SK-N-SH treated with all-trans-retinoic acid at 6 μM for 48 hours (cell line): ENCODE measurements around the gene TYRP1.

Source experiments
- ATAC-seq: fragments of 200-7000 bp; cut with Tn5 transposase; 3 replicates; pipeline ENCODE4 v1.9.1; 2020; ENCODE audit warnings: mild to moderate bottlenecking, moderate library complexity
- BACH2 ChIP-seq: fragments of 250-450 bp; sonication (Bioruptor Pico); IDR thresholded peaks from 2 replicates; pipeline ENCODE4 v1.9.0; 2021; ENCODE audit warnings: mild to moderate bottlenecking, borderline replicate concordance
- CSDC2 ChIP-seq: fragments of 250-450 bp; sonication (Bioruptor Pico); IDR thresholded peaks from 2 replicates; pipeline ENCODE4 v1.5.0; 2020; ENCODE audit warnings: mild to moderate bottlenecking, moderate library complexity
- ESRRG ChIP-seq: fragments of 250-450 bp; sonication (Bioruptor Pico); IDR thresholded peaks from 2 replicates; pipeline ENCODE4 v1.6.1; 2021; ENCODE audit warnings: mild to moderate bottlenecking
- GLIS3 ChIP-seq: fragments of 250-450 bp; sonication (Bioruptor Pico); IDR thresholded peaks from 2 replicates; pipeline ENCODE4 v1.5.0; 2020; ENCODE audit warnings: mild to moderate bottlenecking, moderate library complexity
- ISL1 ChIP-seq: fragments of 250-450 bp; sonication (Bioruptor Pico); IDR thresholded peaks from 2 replicates; pipeline ENCODE4 v2.1.2; 2022; ENCODE audit warnings: mild to moderate bottlenecking, moderate library complexity
- OSR1 ChIP-seq: fragments of 250-450 bp; sonication (Bioruptor Pico); IDR thresholded peaks from 2 replicates; pipeline ENCODE4 v1.8.0; 2022; ENCODE audit warnings: moderate library complexity, mild to moderate bottlenecking, inconsistent platforms
- PPARA ChIP-seq: fragments of 250-450 bp; sonication (Bioruptor Pico); IDR thresholded peaks from 2 replicates; pipeline ENCODE4 v1.5.0; 2020; ENCODE audit warnings: mild to moderate bottlenecking, borderline replicate concordance
- RARB ChIP-seq: fragments of 250-450 bp; sonication (Bioruptor Pico); IDR thresholded peaks from 2 replicates; pipeline ENCODE4 v1.8.0; 2021; ENCODE audit warnings: mild to moderate bottlenecking, moderate library complexity
- TCF4 ChIP-seq: fragments of 250-450 bp; sonication (Bioruptor Pico); IDR thresholded peaks from 2 replicates; pipeline ENCODE4 v1.8.0; 2021; ENCODE audit warnings: mild to moderate bottlenecking, moderate library complexity, borderline replicate concordance
- TOX ChIP-seq: fragments of 250-450 bp; sonication (Bioruptor Pico); IDR thresholded peaks from 2 replicates; pipeline ENCODE4 v1.8.0; 2021; ENCODE audit warnings: mild to moderate bottlenecking, moderate library complexity, borderline replicate concordance
- ZNF565 ChIP-seq: fragments of 450-650 bp; formaldehyde crosslinking; conservative IDR thresholded peaks from 2 replicates; pipeline ENCODE4 v1.5.0; 2020; ENCODE audit warnings: low read depth, mild to moderate bottlenecking, moderate library complexity
- ZNF8 ChIP-seq: fragments of 450-650 bp; formaldehyde crosslinking; IDR thresholded peaks from 2 replicates; pipeline ENCODE4 v1.5.0; 2020; ENCODE audit warnings: mild to moderate bottlenecking, moderate library complexity
- TF ChIP-seq, protein P1 (sequence below): fragments of 250-450 bp; sonication (Bioruptor Pico); IDR thresholded peaks from 2 replicates; pipeline ENCODE4 v1.5.0; 2020; ENCODE audit warnings: mild to moderate bottlenecking, moderate library complexity
- TF ChIP-seq, protein P2 (sequence below): fragments of 250-450 bp; sonication (Bioruptor Pico); IDR thresholded peaks from 2 replicates; pipeline ENCODE4 v1.8.0; 2021; ENCODE audit warnings: low read depth, mild to moderate bottlenecking, moderate library complexity, borderline replicate concordance
- TF ChIP-seq, protein P3 (sequence below): fragments of 250-450 bp; sonication (Bioruptor Pico); IDR thresholded peaks from 2 replicates; pipeline ENCODE4 v1.8.0; 2020; ENCODE audit warnings: mild to moderate bottlenecking, moderate library complexity, borderline replicate concordance
- TF ChIP-seq, protein P4 (sequence below): fragments of 250-450 bp; sonication (Bioruptor Pico); IDR thresholded peaks from 2 replicates; pipeline ENCODE4 v1.5.1; 2021; ENCODE audit warnings: mild to moderate bottlenecking, moderate library complexity

The TYRP1 gene

DNA sequence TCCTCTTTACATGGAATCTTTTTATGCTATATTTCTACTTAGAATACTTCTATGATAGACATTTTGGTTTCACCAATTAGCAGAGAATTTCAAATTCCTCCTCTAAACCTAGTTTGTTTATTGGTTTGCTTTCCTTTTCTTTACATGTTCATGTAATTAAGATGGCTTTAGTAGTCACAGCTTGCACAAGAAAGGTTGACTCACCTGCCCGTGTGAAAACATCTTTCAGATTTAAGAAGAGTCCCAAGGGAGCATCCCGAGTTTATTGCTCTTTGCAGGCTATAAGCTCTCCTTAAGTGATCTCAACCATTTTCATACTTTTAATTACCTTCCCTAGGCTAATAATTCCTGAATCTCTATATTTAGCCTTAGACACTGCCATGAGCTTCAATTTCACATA, 28.9 kb downstream of the TYRP1 start:
- no peak for ATAC-seq
- no peak for TF ChIP-seq OSR1
- TF ChIP-seq, protein P1, sequence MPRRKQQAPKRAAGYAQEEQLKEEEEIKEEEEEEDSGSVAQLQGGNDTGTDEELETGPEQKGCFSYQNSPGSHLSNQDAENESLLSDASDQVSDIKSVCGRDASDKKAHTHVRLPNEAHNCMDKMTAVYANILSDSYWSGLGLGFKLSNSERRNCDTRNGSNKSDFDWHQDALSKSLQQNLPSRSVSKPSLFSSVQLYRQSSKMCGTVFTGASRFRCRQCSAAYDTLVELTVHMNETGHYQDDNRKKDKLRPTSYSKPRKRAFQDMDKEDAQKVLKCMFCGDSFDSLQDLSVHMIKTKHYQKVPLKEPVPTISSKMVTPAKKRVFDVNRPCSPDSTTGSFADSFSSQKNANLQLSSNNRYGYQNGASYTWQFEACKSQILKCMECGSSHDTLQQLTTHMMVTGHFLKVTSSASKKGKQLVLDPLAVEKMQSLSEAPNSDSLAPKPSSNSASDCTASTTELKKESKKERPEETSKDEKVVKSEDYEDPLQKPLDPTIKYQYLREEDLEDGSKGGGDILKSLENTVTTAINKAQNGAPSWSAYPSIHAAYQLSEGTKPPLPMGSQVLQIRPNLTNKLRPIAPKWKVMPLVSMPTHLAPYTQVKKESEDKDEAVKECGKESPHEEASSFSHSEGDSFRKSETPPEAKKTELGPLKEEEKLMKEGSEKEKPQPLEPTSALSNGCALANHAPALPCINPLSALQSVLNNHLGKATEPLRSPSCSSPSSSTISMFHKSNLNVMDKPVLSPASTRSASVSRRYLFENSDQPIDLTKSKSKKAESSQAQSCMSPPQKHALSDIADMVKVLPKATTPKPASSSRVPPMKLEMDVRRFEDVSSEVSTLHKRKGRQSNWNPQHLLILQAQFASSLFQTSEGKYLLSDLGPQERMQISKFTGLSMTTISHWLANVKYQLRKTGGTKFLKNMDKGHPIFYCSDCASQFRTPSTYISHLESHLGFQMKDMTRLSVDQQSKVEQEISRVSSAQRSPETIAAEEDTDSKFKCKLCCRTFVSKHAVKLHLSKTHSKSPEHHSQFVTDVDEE (CRISPR knock-in tag): no peak
- TF ChIP-seq, protein P2, sequence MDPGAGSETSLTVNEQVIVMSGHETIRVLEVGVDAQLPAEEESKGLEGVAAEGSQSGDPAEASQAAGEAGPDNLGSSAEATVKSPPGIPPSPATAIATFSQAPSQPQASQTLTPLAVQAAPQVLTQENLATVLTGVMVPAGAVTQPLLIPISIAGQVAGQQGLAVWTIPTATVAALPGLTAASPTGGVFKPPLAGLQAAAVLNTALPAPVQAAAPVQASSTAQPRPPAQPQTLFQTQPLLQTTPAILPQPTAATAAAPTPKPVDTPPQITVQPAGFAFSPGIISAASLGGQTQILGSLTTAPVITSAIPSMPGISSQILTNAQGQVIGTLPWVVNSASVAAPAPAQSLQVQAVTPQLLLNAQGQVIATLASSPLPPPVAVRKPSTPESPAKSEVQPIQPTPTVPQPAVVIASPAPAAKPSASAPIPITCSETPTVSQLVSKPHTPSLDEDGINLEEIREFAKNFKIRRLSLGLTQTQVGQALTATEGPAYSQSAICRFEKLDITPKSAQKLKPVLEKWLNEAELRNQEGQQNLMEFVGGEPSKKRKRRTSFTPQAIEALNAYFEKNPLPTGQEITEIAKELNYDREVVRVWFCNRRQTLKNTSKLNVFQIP (CRISPR knock-in tag): no peak
- no peak for TF ChIP-seq ZNF565 (CRISPR knock-in tag)
- TF ChIP-seq ESRRG: no peak

DNA sequence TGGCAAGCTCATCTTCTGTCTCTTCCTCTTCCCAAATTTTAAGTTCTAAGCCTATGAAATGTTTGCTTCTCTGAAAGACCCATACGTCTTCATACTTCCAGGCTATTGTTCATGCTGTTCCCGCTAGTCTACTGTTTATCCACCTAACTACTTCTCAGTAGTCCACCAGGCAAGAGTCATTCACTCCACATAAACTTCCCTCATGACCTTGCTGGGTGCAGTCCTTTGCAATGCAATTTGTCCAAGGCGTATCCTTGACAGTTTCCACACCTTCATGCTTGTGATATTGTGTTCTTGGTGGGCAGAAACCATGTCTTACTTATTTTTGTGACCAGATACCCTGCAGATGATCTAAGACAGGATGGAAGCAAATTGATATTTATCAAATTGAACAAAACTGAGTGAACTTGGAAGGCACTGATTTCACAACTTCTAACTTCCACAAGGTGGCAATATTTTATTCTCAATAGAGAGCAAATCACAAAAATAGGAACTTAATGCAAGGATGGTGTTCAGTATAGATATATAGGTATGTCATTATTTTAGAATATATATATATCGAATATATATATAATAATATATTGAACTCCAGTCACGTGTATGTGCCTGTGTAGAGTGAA, 30.3 kb downstream of the TYRP1 start:
- TF ChIP-seq TCF4 (CRISPR knock-in tag): no peak
- no peak for TF ChIP-seq TOX (CRISPR knock-in tag)
- TF ChIP-seq ISL1 (CRISPR knock-in tag): no peak
- TF ChIP-seq RARB (CRISPR knock-in tag): no peak
- TF ChIP-seq ZNF8 (CRISPR knock-in tag): no peak
- TF ChIP-seq GLIS3 (CRISPR knock-in tag): no peak
- no peak for TF ChIP-seq ZNF565 (CRISPR knock-in tag)
- TF ChIP-seq CSDC2 (CRISPR knock-in tag): no peak
- TF ChIP-seq PPARA (CRISPR knock-in tag): no peak
- no peak for TF ChIP-seq ESRRG
- TF ChIP-seq, protein P3, sequence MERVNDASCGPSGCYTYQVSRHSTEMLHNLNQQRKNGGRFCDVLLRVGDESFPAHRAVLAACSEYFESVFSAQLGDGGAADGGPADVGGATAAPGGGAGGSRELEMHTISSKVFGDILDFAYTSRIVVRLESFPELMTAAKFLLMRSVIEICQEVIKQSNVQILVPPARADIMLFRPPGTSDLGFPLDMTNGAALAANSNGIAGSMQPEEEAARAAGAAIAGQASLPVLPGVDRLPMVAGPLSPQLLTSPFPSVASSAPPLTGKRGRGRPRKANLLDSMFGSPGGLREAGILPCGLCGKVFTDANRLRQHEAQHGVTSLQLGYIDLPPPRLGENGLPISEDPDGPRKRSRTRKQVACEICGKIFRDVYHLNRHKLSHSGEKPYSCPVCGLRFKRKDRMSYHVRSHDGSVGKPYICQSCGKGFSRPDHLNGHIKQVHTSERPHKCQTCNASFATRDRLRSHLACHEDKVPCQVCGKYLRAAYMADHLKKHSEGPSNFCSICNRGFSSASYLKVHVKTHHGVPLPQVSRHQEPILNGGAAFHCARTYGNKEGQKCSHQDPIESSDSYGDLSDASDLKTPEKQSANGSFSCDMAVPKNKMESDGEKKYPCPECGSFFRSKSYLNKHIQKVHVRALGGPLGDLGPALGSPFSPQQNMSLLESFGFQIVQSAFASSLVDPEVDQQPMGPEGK (CRISPR knock-in tag): no peak
- no peak for TF ChIP-seq BACH2 (CRISPR knock-in tag)
- peak; percentile 48; the same call in 2 of the 3 replicates for ATAC-seq

DNA sequence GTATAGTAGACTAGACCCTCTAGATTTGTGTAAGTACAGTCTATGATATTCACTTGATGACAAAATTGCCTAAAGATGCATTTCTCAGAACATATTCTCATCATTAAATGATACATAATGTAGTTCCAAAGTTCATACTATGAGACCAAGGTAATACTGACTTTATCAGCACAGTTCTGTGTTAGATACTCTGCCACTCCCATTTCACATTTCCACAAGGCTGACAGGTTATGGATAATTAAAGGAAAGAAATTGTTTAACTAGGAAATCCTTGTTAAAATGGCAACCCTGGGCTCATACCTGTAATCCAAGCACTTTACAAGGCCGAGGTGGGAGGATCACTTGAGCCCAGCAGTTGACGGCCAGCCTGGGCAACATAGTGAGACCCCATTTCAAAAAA, 33.6 kb downstream of the TYRP1 start:
- no peak for ATAC-seq
- TF ChIP-seq, protein P3 (CRISPR knock-in tag): no peak
- TF ChIP-seq ZNF8 (CRISPR knock-in tag) (no peak), CSDC2 (CRISPR knock-in tag) (no peak), ZNF565 (CRISPR knock-in tag) (no peak), BACH2 (CRISPR knock-in tag) (no peak), TCF4 (CRISPR knock-in tag) (no peak), TOX (CRISPR knock-in tag) (no peak), RARB (CRISPR knock-in tag) (no peak), GLIS3 (CRISPR knock-in tag) (no peak), PPARA (CRISPR knock-in tag) (no peak), ESRRG (no peak)
- TF ChIP-seq, protein P1 (CRISPR knock-in tag): no peak
- TF ChIP-seq, protein P4, sequence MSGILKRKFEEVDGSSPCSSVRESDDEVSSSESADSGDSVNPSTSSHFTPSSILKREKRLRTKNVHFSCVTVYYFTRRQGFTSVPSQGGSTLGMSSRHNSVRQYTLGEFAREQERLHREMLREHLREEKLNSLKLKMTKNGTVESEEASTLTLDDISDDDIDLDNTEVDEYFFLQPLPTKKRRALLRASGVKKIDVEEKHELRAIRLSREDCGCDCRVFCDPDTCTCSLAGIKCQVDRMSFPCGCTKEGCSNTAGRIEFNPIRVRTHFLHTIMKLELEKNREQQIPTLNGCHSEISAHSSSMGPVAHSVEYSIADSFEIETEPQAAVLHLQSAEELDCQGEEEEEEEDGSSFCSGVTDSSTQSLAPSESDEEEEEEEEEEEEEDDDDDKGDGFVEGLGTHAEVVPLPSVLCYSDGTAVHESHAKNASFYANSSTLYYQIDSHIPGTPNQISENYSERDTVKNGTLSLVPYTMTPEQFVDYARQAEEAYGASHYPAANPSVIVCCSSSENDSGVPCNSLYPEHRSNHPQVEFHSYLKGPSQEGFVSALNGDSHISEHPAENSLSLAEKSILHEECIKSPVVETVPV (CRISPR knock-in tag): no peak
- TF ChIP-seq, protein P2 (CRISPR knock-in tag): no peak
